DND-41 (cell line): ENCODE data around the gene MANEAL.

Experiments used
- EZH2 ChIP-seq: IDR thresholded peaks from 3 replicates; pipeline ENCODE4 v1.6.1; 2012; ENCODE audit warnings: borderline replicate concordance, low read depth, mild to moderate bottlenecking, moderate library complexity, low read length, inconsistent platforms; ENCODE audit not compliant: severe bottlenecking
- TF ChIP-seq, protein P1 (sequence below): IDR thresholded peaks from 2 replicates; pipeline ENCODE4 v1.5.1; 2012; ENCODE audit warnings: borderline replicate concordance, low read length, moderate library complexity, mild to moderate bottlenecking; ENCODE audit not compliant: poor library complexity, severe bottlenecking; ENCODE audit errors: extremely low read depth

DNA sequence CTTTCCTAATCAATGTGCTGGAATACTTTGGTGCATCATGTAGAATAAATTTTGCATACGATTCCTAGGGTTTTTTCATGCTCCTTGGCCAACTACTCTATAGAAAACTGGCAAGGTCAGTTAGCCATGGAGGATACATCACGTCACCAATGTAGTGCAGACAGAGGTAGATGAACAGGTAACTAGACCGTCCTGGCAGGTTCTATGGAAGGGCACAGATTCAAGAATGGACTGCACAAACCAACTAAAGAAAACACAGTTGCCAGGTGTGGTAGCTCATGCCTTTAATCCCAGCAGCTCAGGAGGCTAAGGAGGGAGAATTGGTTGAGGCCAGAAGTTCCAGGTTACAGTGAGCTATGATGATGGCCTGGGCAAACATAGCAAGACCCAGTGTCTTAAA, 55.8 kb downstream of the MANEAL start:
- TF ChIP-seq, protein P1, sequence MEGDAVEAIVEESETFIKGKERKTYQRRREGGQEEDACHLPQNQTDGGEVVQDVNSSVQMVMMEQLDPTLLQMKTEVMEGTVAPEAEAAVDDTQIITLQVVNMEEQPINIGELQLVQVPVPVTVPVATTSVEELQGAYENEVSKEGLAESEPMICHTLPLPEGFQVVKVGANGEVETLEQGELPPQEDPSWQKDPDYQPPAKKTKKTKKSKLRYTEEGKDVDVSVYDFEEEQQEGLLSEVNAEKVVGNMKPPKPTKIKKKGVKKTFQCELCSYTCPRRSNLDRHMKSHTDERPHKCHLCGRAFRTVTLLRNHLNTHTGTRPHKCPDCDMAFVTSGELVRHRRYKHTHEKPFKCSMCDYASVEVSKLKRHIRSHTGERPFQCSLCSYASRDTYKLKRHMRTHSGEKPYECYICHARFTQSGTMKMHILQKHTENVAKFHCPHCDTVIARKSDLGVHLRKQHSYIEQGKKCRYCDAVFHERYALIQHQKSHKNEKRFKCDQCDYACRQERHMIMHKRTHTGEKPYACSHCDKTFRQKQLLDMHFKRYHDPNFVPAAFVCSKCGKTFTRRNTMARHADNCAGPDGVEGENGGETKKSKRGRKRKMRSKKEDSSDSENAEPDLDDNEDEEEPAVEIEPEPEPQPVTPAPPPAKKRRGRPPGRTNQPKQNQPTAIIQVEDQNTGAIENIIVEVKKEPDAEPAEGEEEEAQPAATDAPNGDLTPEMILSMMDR, result no peak
- TF ChIP-seq EZH2, result no peak
